GM21447 (cell line): ENCODE data around the gene DBNL.

Source experiments
- ATAC-seq: cut with Tn5 transposase; IDR thresholded peaks from one replicate; pipeline ENCODE4 v1.9.1; 2021; ENCODE audit not compliant: unreplicated experiment

DBNL gene

GRCh38 chr7:44108768-44109750 lies 64.6 kb downstream of the DBNL start:
- no peak for ATAC-seq

- ATAC-seq: no peak
Observed at GRCh38 chr7:44109991-44110390, 65.5 kb downstream of the DBNL start.

GRCh38 chr7:44110719-44111635 lies 66.5 kb downstream of the DBNL start:
- no peak for ATAC-seq
